ENCODE measurements around the gene FAM180B. TPM values are rescaled to one million over a fixed set of nuclear protein-coding genes. Genes with fewer than 3 reads are reported as not detected.
A peak's percentile ranks its signal among the peaks of the same experiment; 100 is the strongest.

FAM180B gene
- total and polyA plus RNA-seq, 2 of the 13 experiments (the other 11 are each of a cell fraction or from before 2014, with no cell fraction given), result 0.40 to 1.0 TPM

DNA sequence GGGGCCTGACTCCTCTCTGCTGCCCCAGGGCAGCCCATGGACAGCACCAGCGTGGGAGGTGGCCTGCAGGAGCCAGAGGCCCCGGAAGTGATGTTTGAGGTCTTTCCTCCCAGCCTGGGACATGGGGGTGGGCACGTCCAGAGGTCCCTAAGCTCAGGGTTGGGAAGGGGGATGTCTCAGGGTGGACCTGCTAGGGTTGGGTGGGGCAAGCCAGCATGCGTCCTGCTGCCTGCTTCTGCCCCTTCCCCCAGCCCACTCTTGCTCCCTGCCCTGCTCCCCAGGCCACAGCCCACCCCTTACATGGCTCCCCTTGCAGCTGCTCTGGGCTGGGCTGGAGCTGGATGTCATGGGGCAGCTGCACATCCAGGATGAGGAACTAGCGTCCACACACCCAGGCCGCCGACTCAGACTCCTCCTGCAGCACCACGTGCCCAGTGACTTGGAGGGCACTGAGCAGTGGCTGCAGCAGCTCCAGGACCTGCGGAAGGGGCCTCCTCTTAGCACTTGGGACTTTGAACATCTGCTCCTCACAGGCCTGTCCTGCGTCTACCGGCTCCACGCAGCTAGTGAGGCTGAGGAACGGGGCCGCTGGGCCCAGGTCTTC is 1.3 kb downstream of the FAM180B start (continued):
- TF ChIP-seq, protein P1, sequence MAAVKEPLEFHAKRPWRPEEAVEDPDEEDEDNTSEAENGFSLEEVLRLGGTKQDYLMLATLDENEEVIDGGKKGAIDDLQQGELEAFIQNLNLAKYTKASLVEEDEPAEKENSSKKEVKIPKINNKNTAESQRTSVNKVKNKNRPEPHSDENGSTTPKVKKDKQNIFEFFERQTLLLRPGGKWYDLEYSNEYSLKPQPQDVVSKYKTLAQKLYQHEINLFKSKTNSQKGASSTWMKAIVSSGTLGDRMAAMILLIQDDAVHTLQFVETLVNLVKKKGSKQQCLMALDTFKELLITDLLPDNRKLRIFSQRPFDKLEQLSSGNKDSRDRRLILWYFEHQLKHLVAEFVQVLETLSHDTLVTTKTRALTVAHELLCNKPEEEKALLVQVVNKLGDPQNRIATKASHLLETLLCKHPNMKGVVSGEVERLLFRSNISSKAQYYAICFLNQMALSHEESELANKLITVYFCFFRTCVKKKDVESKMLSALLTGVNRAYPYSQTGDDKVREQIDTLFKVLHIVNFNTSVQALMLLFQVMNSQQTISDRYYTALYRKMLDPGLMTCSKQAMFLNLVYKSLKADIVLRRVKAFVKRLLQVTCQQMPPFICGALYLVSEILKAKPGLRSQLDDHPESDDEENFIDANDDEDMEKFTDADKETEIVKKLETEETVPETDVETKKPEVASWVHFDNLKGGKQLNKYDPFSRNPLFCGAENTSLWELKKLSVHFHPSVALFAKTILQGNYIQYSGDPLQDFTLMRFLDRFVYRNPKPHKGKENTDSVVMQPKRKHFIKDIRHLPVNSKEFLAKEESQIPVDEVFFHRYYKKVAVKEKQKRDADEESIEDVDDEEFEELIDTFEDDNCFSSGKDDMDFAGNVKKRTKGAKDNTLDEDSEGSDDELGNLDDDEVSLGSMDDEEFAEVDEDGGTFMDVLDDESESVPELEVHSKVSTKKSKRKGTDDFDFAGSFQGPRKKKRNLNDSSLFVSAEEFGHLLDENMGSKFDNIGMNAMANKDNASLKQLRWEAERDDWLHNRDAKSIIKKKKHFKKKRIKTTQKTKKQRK (IDR thresholded peaks at IDR 0.05; ENCODE audit: low read length), result no peak
- no peak for TF ChIP-seq KLF15 (CRISPR knock-in tag; IDR thresholded peaks at IDR 0.05; ENCODE audit: borderline replicate concordance)
- no peak; the same call in 1 of the 2 replicates for TF ChIP-seq ETV5 (CRISPR knock-in tag; IDR thresholded peaks at IDR 0.05; ENCODE audit: borderline replicate concordance)
- TF ChIP-seq ZNF331 (CRISPR knock-in tag; IDR thresholded peaks at IDR 0.05), result no peak
- TF ChIP-seq, protein P2, sequence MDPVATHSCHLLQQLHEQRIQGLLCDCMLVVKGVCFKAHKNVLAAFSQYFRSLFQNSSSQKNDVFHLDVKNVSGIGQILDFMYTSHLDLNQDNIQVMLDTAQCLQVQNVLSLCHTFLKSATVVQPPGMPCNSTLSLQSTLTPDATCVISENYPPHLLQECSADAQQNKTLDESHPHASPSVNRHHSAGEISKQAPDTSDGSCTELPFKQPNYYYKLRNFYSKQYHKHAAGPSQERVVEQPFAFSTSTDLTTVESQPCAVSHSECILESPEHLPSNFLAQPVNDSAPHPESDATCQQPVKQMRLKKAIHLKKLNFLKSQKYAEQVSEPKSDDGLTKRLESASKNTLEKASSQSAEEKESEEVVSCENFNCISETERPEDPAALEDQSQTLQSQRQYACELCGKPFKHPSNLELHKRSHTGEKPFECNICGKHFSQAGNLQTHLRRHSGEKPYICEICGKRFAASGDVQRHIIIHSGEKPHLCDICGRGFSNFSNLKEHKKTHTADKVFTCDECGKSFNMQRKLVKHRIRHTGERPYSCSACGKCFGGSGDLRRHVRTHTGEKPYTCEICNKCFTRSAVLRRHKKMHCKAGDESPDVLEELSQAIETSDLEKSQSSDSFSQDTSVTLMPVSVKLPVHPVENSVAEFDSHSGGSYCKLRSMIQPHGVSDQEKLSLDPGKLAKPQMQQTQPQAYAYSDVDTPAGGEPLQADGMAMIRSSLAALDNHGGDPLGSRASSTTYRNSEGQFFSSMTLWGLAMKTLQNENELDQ (CRISPR knock-in tag; IDR thresholded peaks at IDR 0.05; ENCODE audit: borderline replicate concordance), result no peak
- no peak for TF ChIP-seq MED1 (CRISPR knock-in tag; IDR thresholded peaks at IDR 0.05)
- no peak for TF ChIP-seq ZNF562 (CRISPR knock-in tag; IDR thresholded peaks at IDR 0.05; ENCODE audit: borderline replicate concordance)
- TF ChIP-seq ZNF879 (CRISPR knock-in tag; IDR thresholded peaks at IDR 0.05), result 0 out of 2 replicates have a peak, but pooled peaks have one; percentile 45
- TF ChIP-seq PRPF4 (IDR thresholded peaks at IDR 0.05; ENCODE audit: low read depth, low read length, poor library complexity, severe bottlenecking), result no peak
- TF ChIP-seq, protein P3, sequence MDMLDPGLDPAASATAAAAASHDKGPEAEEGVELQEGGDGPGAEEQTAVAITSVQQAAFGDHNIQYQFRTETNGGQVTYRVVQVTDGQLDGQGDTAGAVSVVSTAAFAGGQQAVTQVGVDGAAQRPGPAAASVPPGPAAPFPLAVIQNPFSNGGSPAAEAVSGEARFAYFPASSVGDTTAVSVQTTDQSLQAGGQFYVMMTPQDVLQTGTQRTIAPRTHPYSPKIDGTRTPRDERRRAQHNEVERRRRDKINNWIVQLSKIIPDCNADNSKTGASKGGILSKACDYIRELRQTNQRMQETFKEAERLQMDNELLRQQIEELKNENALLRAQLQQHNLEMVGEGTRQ (IDR thresholded peaks at IDR 0.05; ENCODE audit: low read depth, low read length), result 0 out of 2 replicates have a peak, but pooled peaks have one; percentile 14
- TF ChIP-seq, protein P3 (CRISPR knock-in tag; IDR thresholded peaks at IDR 0.05; ENCODE audit: borderline replicate concordance), result peak; percentile 47; the same call in 1 of the 2 replicates
- TF ChIP-seq, protein P4, sequence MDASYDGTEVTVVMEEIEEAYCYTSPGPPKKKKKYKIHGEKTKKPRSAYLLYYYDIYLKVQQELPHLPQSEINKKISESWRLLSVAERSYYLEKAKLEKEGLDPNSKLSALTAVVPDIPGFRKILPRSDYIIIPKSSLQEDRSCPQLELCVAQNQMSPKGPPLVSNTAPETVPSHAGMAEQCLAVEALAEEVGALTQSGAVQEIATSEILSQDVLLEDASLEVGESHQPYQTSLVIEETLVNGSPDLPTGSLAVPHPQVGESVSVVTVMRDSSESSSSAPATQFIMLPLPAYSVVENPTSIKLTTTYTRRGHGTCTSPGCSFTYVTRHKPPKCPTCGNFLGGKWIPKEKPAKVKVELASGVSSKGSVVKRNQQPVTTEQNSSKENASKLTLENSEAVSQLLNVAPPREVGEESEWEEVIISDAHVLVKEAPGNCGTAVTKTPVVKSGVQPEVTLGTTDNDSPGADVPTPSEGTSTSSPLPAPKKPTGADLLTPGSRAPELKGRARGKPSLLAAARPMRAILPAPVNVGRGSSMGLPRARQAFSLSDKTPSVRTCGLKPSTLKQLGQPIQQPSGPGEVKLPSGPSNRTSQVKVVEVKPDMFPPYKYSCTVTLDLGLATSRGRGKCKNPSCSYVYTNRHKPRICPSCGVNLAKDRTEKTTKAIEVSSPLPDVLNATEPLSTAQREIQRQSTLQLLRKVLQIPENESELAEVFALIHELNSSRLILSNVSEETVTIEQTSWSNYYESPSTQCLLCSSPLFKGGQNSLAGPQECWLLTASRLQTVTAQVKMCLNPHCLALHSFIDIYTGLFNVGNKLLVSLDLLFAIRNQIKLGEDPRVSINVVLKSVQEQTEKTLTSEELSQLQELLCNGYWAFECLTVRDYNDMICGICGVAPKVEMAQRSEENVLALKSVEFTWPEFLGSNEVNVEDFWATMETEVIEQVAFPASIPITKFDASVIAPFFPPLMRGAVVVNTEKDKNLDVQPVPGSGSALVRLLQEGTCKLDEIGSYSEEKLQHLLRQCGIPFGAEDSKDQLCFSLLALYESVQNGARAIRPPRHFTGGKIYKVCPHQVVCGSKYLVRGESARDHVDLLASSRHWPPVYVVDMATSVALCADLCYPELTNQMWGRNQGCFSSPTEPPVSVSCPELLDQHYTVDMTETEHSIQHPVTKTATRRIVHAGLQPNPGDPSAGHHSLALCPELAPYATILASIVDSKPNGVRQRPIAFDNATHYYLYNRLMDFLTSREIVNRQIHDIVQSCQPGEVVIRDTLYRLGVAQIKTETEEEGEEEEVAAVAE (CRISPR knock-in tag; IDR thresholded peaks at IDR 0.05; ENCODE audit: borderline replicate concordance), result no peak
- TF ChIP-seq ZNF781 (CRISPR knock-in tag; IDR thresholded peaks at IDR 0.05; ENCODE audit: borderline replicate concordance, not compliant biosample characterization), result peak; percentile 15
- TF ChIP-seq MEIS1 (CRISPR knock-in tag; IDR thresholded peaks at IDR 0.05; ENCODE audit: borderline replicate concordance), result peak; percentile 73; the same call in 1 of the 2 replicates
- peak; percentile 34; the same call in 1 of the 2 replicates for TF ChIP-seq ZFP90 (CRISPR knock-in tag; IDR thresholded peaks at IDR 0.05; ENCODE audit: borderline replicate concordance)
- TF ChIP-seq ZNF30 (CRISPR knock-in tag; IDR thresholded peaks at IDR 0.05), result no peak
